Gastrocnemius medialis (tissue), 4 donors: ENCODE data around the gene HSD17B3.

Source experiments
- CTCF ChIP-seq, 5 experiments: fragments of 450-650 bp in 3 of 5; fragments of 200-600 bp in 2 of 5; sonication (generic) in 2 of 5; IDR thresholded peaks in 4 of 5; conservative IDR thresholded peaks in 1 of 5; 1 replicate in 4 of 5; 2 replicates in 1 of 5; pipeline ENCODE4 v1.5.1; 2016 to 2019; ENCODE audit warnings: antibody characterized with exemption in 5 of 5, mild to moderate bottlenecking in 3 of 5, moderate library complexity in 3 of 5
- POLR2A ChIP-seq, 2 donors: fragments of 450-650 bp; IDR thresholded peaks; one replicate each; pipeline ENCODE4 v1.6.1; 2017; ENCODE audit warnings: antibody characterized with exemption in 2 of 2, mild to moderate bottlenecking in 2 of 2, moderate library complexity in 2 of 2

GRCh38 chr9:96206156-96206751 is 95.7 kb downstream of the HSD17B3 start:
- TF ChIP-seq POLR2A (IDR thresholded peaks at IDR 0.05) (no peak), CTCF (IDR thresholded peaks at IDR 0.05 in 4 of 5, conservative IDR thresholded peaks at IDR 0.05 in 1 of 5) (no peak)
